Heart left ventricle (tissue), 13 donors: ENCODE measurements around the gene CBY3.

Source experiments
- POLR2A ChIP-seq, 2 donors: fragments of 450-650 bp; IDR thresholded peaks; one replicate each; pipeline ENCODE4 v1.6.1; 2017; ENCODE audit warnings: antibody characterized with exemption in 2 of 2, mild to moderate bottlenecking in 2 of 2, moderate library complexity in 2 of 2
- TF ChIP-seq, protein P1 (sequence below), 12 donors: fragments of 200-600 bp; sonication (generic) in 4 of 12; IDR thresholded peaks; one replicate each; pipeline versions ENCODE4 v1.5.0 to v1.8.0; 2018 to 2022; ENCODE audit warnings: antibody characterized with exemption in 12 of 12, mild to moderate bottlenecking in 5 of 12
- donor health status: ischemic (EF 13 %, LVEDD 7.1; RV severe dilation, severe dysfunction).
- donor health status: DM: no; HTN: yes; CAD: no.
- donor health status: DM: no; HTN: no; CAD: no.
- donor health status: ischemic (EF 25% LVEDD 6.9; RV normal size, moderate dysfunction).
- donor health status: ischemic (EF 25% LVEDD 5.7; RV mildly dilated, moderate dysfunction).
- donor health status: ischemic (EF 35%, LVEDD 5.7; RV mildly dilated, moderate dysfunction).
- donor health status: nonischemic (EF 11% LVEDD 7.7; RV severe dilation, severe dysfunction).
- donor health status: DM: yes; HTN: yes; CAD: no.
- donor health status: PGD.
- donor health status: ischemic (EF 29% LVEDD 5.4; RV normal size, mild dysfunction).
- donor health status: nonischemic (EF 23%, LVEDD 6.1; RV moderate dilation, normal function).

DNA sequence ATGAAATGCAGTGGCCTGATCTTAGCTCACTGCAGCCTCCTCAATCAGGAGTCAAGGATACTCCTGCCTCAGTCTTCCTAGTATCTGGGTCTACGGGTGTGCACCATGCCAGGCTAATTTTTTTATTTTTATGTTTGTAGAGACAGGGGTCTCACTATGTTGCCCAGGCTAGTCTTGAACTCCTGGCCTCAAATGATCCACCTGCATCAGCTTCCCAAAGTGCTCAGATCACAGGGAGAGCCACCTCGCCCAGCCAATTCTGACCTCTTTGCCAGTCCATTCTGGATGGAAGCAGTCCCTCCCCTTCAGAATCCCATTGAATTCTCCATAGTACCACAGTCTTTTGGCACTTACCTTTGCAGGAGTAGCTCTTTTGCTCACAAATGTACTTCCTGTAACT lies 16.3 kb upstream of the CBY3 start:
- TF ChIP-seq, protein P1, sequence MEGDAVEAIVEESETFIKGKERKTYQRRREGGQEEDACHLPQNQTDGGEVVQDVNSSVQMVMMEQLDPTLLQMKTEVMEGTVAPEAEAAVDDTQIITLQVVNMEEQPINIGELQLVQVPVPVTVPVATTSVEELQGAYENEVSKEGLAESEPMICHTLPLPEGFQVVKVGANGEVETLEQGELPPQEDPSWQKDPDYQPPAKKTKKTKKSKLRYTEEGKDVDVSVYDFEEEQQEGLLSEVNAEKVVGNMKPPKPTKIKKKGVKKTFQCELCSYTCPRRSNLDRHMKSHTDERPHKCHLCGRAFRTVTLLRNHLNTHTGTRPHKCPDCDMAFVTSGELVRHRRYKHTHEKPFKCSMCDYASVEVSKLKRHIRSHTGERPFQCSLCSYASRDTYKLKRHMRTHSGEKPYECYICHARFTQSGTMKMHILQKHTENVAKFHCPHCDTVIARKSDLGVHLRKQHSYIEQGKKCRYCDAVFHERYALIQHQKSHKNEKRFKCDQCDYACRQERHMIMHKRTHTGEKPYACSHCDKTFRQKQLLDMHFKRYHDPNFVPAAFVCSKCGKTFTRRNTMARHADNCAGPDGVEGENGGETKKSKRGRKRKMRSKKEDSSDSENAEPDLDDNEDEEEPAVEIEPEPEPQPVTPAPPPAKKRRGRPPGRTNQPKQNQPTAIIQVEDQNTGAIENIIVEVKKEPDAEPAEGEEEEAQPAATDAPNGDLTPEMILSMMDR (IDR thresholded peaks at IDR 0.05): no peak
- no peak for TF ChIP-seq POLR2A (IDR thresholded peaks at IDR 0.05)
